ENCODE data around the gene TCTN1. TPM values are rescaled to one million over a fixed set of nuclear protein-coding genes. Genes with fewer than 3 reads are reported as not detected.
A peak's percentile ranks its signal among the peaks of the same experiment; 100 is the strongest.
"Not testable (repeated sequence)": the region's sequence is repeated elsewhere in the genome, so short reads cannot be mapped to it uniquely, and the experiment has no call there.

Gene TCTN1
- total and polyA plus RNA-seq, 4 donors = 19.3 to 47.1 (median 30.7) TPM

- H3K4me1 ChIP-seq (ENCODE audit: control insufficient read depth in 1 of 2, insufficient read depth in 2 of 2, low read length in 2 of 2); DNase-seq; H3K27ac ChIP-seq (ENCODE audit: low read depth in 1 of 2, low read length in 2 of 2); ATAC-seq (ENCODE audit: low FRiP score); intact Hi-C loops (cut with DNase I); H3K4me3 ChIP-seq (ENCODE audit: low read length in 2 of 2); H3K9me3 ChIP-seq (ENCODE audit: control insufficient read depth, low read length); H3K27me3 ChIP-seq (ENCODE audit: control insufficient read depth in 1 of 2, insufficient read depth in 2 of 2, low read length in 1 of 2); H3K36me3 ChIP-seq (ENCODE audit: control insufficient read depth in 1 of 2, insufficient read depth in 2 of 2, low read length in 1 of 2): not testable (repeated sequence)
- 94 to 95% methylated on average over 10 of the region's 10 CpGs for WGBS, 2 donors
Measured at GRCh38 chr12:110574717-110575230, 39.2 kb upstream of the TCTN1 start.

- H3K4me3 ChIP-seq (ENCODE audit: low read length in 2 of 2) = no peak overlapping the region
- intact Hi-C loops (cut with DNase I) = no loop called here
- no peaks in the 10 kb centered on the region for H3K9me3 ChIP-seq (ENCODE audit: control insufficient read depth, low read length)
- ATAC-seq (ENCODE audit: low FRiP score) = no peak
- no peaks in the 10 kb centered on the region for H3K36me3 ChIP-seq (ENCODE audit: control insufficient read depth in 1 of 2, insufficient read depth in 2 of 2, low read length in 1 of 2)
- H3K27ac ChIP-seq (ENCODE audit: low read depth in 1 of 2, low read length in 2 of 2) = no peak overlapping the region
- 55% methylated on average over 1 of the region's 1 CpG for WGBS, 2 donors
- no peaks in the 10 kb centered on the region for H3K4me1 ChIP-seq (ENCODE audit: control insufficient read depth in 1 of 2, insufficient read depth in 2 of 2, low read length in 2 of 2)
- no peaks in the 10 kb centered on the region for H3K27me3 ChIP-seq (ENCODE audit: control insufficient read depth in 1 of 2, insufficient read depth in 2 of 2, low read length in 1 of 2)
- DNase-seq = no peak
Measured at GRCh38 chr12:110575326-110575725, 38.6 kb upstream of the TCTN1 start.

DNA sequence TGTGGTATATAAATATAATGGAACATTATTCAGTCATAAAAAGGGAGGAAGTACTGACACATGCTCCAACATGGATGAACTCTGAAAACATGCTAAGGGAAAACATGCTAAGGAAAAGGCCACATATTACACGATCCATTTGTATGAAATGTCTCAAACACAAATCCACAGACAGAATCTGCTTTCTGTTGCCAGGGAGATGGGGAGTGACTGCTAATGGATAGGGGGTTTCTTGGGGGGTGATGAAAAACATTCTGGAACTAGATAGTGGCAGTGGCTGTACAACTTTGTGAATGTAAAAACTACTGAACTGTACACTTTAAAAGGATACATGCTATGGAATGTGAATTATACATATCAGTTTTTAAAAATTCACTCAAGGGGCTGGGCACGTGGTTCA, 37.4 kb upstream of the TCTN1 start:
- DNase-seq (no peak), ATAC-seq (ENCODE audit: low FRiP score) (no peak)
- H3K27ac ChIP-seq (ENCODE audit: low read depth in 1 of 2, low read length in 2 of 2) = no peak overlapping the region
- WGBS, 2 donors = 94 to 95% methylated on average over 2 of the region's 2 CpGs
- no peaks in the 10 kb centered on the region for H3K27me3 ChIP-seq (ENCODE audit: control insufficient read depth in 1 of 2, insufficient read depth in 2 of 2, low read length in 1 of 2)
- intact Hi-C loops (cut with DNase I) = no loop called here
- H3K36me3 ChIP-seq (ENCODE audit: control insufficient read depth in 1 of 2, insufficient read depth in 2 of 2, low read length in 1 of 2) = no peaks in the 10 kb centered on the region
- H3K4me3 ChIP-seq (ENCODE audit: low read length in 2 of 2) = no peak overlapping the region
- no peaks in the 10 kb centered on the region for H3K9me3 ChIP-seq (ENCODE audit: control insufficient read depth, low read length)
- no peaks in the 10 kb centered on the region for H3K4me1 ChIP-seq (ENCODE audit: control insufficient read depth in 1 of 2, insufficient read depth in 2 of 2, low read length in 2 of 2)

GRCh38 chr12:110577864-110578693, 35.9 kb upstream of the TCTN1 start:
- no peak overlapping the region for H3K4me3 ChIP-seq (ENCODE audit: low read length in 2 of 2)
- H3K9me3 ChIP-seq (ENCODE audit: control insufficient read depth, low read length) = no peaks in the 10 kb centered on the region
- intact Hi-C loops (cut with DNase I) = no loop called here
- DNase-seq = no peak
- no peak overlapping the region for H3K27ac ChIP-seq (ENCODE audit: low read depth in 1 of 2, low read length in 2 of 2)
- H3K4me1 ChIP-seq (ENCODE audit: control insufficient read depth in 1 of 2, insufficient read depth in 2 of 2, low read length in 2 of 2) = no peaks in the 10 kb centered on the region
- H3K27me3 ChIP-seq (ENCODE audit: control insufficient read depth in 1 of 2, insufficient read depth in 2 of 2, low read length in 1 of 2) = no peaks in the 10 kb centered on the region
- ATAC-seq (ENCODE audit: low FRiP score) = no peak
- WGBS, 2 donors = 74 to 86% methylated on average over 8 of the region's 8 CpGs
- no peaks in the 10 kb centered on the region for H3K36me3 ChIP-seq (ENCODE audit: control insufficient read depth in 1 of 2, insufficient read depth in 2 of 2, low read length in 1 of 2)

GRCh38 chr12:110578694-110579534, 35.0 kb upstream of the TCTN1 start:
- WGBS, 2 donors = 92% methylated on average over 13 of the region's 13 CpGs
- Histone ChIP-seq H3K4me3 (ENCODE audit: low read length in 2 of 2) (no peak overlapping the region), H3K27me3 (ENCODE audit: control insufficient read depth in 1 of 2, insufficient read depth in 2 of 2, low read length in 1 of 2) (no peaks in the 10 kb centered on the region), H3K36me3 (ENCODE audit: control insufficient read depth in 1 of 2, insufficient read depth in 2 of 2, low read length in 1 of 2) (no peaks in the 10 kb centered on the region), H3K9me3 (ENCODE audit: control insufficient read depth, low read length) (no peaks in the 10 kb centered on the region), H3K27ac (ENCODE audit: low read depth in 1 of 2, low read length in 2 of 2) (no peak overlapping the region), H3K4me1 (ENCODE audit: control insufficient read depth in 1 of 2, insufficient read depth in 2 of 2, low read length in 2 of 2) (no peaks in the 10 kb centered on the region)
- DNase-seq = no peak
- no peak for ATAC-seq (ENCODE audit: low FRiP score)
- intact Hi-C loops (cut with DNase I) = no loop called here

- Histone ChIP-seq H3K27me3 (ENCODE audit: control insufficient read depth in 1 of 2, insufficient read depth in 2 of 2, low read length in 1 of 2) (no peaks in the 10 kb centered on the region), H3K27ac (ENCODE audit: low read depth in 1 of 2, low read length in 2 of 2) (no peak overlapping the region), H3K36me3 (ENCODE audit: control insufficient read depth in 1 of 2, insufficient read depth in 2 of 2, low read length in 1 of 2) (no peaks in the 10 kb centered on the region), H3K9me3 (ENCODE audit: control insufficient read depth, low read length) (no peaks in the 10 kb centered on the region), H3K4me1 (ENCODE audit: control insufficient read depth in 1 of 2, insufficient read depth in 2 of 2, low read length in 2 of 2) (no peaks in the 10 kb centered on the region), H3K4me3 (ENCODE audit: low read length in 2 of 2) (no peak overlapping the region)
- 96 to 98% methylated on average over 18 of the region's 18 CpGs for WGBS, 2 donors
- intact Hi-C loops (cut with DNase I) = loop anchor here (5.0 kb wide), 3 partner anchors 37 to 77 kb away; partner anchors contain the start of genes RAD9B (in 1 of the 2) and VPS29 (in 1 of the 2)
- no peak for ATAC-seq (ENCODE audit: low FRiP score)
- no peak for DNase-seq
Measured at GRCh38 chr12:110579535-110580253, 34.2 kb upstream of the TCTN1 start.

DNA sequence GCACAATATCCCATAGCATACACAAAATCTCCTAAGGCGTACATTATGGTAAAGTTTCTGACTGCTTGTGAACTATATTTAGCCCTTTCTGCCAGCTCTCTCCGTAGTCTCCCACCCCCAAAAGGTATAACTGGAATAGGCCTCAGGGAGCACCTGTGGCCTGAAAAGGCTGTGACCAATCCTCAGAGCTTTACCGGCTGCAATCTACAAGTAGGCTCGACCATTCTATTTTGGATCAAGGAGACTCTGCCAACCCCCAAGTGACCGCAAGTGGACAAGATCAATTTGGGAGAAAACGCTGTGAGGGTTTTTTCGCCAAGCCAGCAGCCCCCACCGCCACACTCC, 32.0 kb upstream of the TCTN1 start:
- intact Hi-C loops (cut with DNase I) = loop anchor here (5.0 kb wide), 3 partner anchors 40 to 80 kb away; partner anchors contain the start of genes RAD9B (in 1 of the 2) and VPS29 (in 1 of the 2)
- WGBS, 2 donors = 3 to 4% methylated on average over 8 of the region's 8 CpGs
- no peak for ATAC-seq (ENCODE audit: low FRiP score)

More for the DNA sequence above, 32.0 kb upstream of the TCTN1 start:
- Histone ChIP-seq H3K9me3 (ENCODE audit: control insufficient read depth, low read length) (no peaks in the 10 kb centered on the region), H3K27ac (ENCODE audit: low read depth in 1 of 2, low read length in 2 of 2) (no peak overlapping the region), H3K27me3 (ENCODE audit: control insufficient read depth in 1 of 2, insufficient read depth in 2 of 2, low read length in 1 of 2) (no peaks in the 10 kb centered on the region), H3K4me1 (ENCODE audit: control insufficient read depth in 1 of 2, insufficient read depth in 2 of 2, low read length in 2 of 2) (no peaks in the 10 kb centered on the region), H3K4me3 (ENCODE audit: low read length in 2 of 2) (peak overlapping the region; percentile 38 to 93), H3K36me3 (ENCODE audit: control insufficient read depth in 1 of 2, insufficient read depth in 2 of 2, low read length in 1 of 2) (no peaks in the 10 kb centered on the region)
- no peak for DNase-seq

Measured in aorta (tissue), 5 donors.